Stimulated activated CD8-positive, alpha-beta memory T cell treated with anti-CD3 and anti-CD28 coated beads, Interleukin-4, amount 100 ng/mL, for 4 hours (primary cell): ENCODE data around the gene CD164L2.

ENCODE experiments used
- DNase-seq, 2 donors: peaks; one replicate each; pipeline ENCODE4 v3.0.0-alpha.2; 2020; ENCODE audit warnings: low read depth in 2 of 2, low spot score in 1 of 2

The CD164L2 gene

GRCh38 chr1:27349784-27350662 is 33.1 kb downstream of the CD164L2 start:
- DNase-seq, result no peak

DNA sequence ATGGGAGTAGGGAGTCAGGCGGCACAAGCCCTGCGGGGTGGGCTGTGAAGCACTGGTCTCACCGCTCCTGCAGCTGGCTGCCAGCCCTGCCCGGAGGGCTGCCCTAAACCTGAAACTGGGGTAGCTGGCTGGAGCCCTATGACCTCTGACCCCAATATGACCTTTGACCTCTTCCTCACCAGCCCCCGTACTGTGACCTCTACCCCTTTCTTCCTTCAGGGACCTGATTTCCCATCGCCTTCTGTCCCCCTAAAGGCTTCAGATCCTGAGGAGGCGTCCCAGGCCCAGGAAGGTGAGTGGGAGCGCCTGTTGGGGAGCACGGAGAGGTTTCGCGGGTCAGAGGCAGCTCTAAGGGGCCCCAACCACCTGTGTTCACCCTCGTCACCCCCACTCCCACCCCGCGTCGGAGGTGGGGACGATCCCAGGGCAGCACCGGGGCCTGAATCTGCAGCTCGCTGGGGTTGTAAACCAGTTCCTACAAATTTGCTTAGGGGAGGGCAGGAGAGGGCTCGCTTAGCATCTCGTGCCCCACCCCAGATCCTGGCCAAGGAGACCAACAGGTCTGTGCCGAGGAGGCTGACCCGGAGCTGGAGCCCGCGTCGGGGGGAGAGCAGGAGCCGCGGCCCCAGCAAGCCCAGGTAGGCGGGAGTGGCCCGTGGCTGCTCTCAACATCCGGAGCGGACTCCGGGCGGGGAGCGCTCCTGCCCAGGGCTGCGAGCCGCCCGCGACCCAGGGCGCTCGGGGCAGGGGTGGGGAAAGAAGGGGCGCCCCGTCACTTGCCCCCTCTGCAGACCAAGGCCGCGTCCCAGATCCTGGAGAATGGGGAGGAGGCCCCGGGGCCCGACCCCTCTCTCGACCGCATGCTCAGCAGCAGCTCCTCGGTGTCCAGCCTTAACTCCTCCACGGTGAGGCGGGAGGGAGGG is 34.0 kb downstream of the CD164L2 start:
- no peak for DNase-seq

- DNase-seq, result no peak
Observed at GRCh38 chr1:27346991-27347624, 36.0 kb downstream of the CD164L2 start.

DNA sequence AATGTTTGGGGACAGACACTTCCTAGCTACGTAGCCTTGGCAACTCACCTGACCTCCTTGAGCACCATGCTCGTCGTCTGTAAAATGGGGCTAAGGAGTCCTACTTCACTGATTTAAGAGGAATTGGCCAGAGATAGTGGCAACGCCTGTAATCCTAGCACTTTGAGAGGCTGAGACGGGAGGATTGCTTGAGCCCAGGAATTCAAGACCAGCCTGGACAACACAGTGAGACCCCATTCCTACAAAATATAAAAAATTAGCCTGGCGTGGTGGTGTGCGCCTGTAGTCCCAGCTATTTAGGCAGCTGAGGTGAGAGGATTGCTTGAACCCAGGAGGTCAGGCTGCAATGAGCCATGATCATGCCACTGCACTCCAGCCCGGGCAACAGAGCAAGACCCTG is 36.8 kb downstream of the CD164L2 start:
- no peak for DNase-seq

DNA sequence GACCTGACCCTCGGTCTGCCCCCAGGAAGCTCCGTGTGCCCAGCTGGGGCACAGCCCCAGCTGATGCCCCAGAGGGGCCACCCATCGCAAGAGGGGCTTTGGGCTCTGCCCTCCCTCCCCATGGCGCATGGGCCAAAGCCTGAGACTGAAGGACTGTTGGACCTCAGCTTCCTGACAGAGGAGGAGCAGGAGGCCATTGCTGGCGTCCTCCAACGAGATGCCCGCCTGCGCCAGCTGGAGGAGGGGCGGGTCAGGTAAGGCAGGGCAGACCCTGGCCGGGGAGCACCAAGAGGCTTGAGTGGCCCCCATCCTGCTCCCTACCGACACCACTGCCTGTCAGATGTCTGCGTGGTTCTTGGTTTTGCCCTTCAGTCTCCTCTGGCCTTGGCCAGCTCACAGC is 37.9 kb downstream of the CD164L2 start:
- DNase-seq, result no peak

DNA sequence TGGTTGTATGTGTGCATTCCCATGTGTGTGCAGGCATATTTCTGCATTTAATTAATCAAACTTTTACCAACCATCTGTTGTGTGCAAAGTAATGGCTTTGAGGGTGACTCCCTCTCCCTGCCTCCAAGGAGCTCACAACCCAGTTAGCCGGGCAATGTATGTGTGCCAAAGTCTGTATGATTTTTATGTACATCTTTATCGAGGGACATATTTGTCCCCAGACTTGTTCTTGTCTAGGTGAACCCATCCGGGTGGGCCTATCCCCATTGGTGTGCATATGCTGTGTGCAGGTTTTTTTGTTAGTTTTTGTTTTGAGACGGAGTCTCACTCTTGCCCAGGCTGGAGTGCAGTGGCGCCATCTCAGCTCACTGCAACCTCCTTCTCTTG is 39.5 kb downstream of the CD164L2 start:
- no peak for DNase-seq

- peak; percentile 53 to 76 for DNase-seq
Observed at GRCh38 chr1:27342778-27343638, 40.1 kb downstream of the CD164L2 start.

DNA sequence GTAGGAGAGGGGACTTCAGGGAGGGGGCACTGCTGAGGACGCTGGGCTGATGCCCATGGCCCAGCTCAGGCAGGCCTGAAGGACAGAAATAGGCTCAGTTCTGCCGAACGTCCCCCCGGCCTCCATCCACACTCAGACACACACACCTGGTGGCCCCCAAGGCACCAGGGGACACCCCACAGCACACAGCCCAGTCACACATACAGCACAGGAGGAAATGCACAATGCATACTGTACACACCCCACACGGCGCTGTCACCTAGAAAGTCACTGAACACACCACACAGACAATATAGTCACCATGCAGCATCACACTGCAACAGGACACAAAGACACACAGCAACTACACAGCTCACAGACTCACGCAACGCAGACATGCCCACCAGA is 40.7 kb downstream of the CD164L2 start:
- no peak for DNase-seq

- peak in 1 of 2 donors; percentile 38 for DNase-seq
Observed at GRCh38 chr1:27341525-27342252, 41.4 kb downstream of the CD164L2 start, which contains the start of gene SYTL1. Gene SYTL1 (plus strand): TSS chr1:27342022. CDS start chr1:27345335, 3,313 bp downstream.

- DNase-seq, result no peak
Observed at GRCh38 chr1:27339213-27339612, 43.9 kb downstream of the CD164L2 start.

GRCh38 chr1:27338751-27339150 is 44.4 kb downstream of the CD164L2 start:
- DNase-seq, result no peak

DNA sequence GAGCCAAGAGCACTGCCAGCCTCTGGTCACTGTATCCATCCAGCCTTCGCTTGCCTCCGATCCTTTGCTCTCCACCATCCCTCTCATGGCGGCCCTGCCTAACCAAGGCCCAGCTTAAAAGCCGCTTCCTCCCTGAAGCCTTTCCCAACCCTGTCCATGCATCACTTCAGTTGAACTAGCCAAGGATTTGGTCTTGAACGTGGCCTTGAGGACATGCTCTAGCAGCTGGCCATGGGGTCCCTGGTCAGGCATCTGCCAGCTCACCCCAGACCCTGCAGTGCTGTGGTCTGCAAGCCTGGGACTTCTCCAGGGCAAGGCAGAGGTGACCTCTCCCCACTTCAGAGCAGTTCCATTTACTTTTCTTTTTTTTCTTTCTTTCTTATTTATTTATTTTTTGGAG is 46.4 kb downstream of the CD164L2 start:
- DNase-seq, result no peak

GRCh38 chr1:27335506-27336422 is 47.4 kb downstream of the CD164L2 start:
- DNase-seq, result no peak

- no peak for DNase-seq
Observed at GRCh38 chr1:27333717-27334279, 49.3 kb downstream of the CD164L2 start.

DNA sequence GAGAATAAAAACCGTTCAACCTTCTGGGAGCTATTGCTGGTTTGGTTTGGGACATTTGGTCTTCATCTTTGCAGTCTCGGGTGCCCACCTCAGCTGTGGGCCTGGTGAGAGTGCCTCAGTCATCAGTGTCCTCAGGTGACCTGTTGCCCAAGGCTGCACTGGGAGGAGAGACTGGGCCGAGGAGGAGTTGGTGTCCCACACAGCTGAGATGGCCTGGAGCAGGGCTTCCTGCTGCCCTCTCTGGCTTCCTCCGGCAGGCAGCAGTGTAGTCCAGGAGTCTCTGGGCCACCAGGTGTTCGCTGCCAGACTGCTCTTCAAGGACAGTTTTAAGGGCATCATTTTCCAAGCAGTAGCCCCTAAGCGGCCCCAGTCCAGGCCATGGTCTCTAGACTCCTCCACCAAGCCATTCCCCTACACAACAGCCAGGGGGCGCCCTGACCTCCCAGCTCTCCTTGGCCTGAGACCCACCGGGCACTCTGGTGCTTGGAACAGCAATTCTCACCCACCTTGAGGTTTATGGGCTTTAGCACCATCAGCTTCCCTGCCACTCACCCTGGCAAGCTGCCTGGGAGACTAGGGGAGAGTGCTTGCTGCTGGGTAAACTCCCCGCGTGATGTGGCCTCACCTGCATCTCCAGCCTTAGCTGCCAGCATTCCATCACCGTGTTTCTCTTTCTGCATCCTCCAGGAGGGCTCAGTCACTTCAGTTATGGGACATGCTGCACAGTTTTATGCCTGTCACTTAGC is 50.4 kb downstream of the CD164L2 start:
- peak in 1 of 2 donors; percentile 17 for DNase-seq

DNA sequence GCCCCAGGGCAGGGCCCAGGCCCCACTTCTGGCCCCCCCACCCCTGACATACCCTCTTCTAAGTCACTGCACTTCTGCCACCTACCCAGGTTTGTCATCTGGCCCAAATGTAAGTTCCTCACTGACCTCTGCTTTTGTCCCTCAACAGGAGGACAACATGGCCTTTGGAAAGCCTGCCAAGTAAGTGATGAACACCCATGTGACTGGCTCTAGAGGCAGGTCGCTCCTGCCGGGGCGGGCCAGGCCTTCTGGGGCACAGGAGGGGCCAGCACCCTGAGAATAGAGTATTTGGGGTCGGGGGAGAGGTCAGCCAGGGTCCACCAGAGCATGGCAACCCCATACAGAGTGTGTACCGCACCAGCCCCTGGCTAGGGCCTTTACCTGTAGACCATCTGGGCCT is 51.2 kb downstream of the CD164L2 start:
- no peak for DNase-seq

DNA sequence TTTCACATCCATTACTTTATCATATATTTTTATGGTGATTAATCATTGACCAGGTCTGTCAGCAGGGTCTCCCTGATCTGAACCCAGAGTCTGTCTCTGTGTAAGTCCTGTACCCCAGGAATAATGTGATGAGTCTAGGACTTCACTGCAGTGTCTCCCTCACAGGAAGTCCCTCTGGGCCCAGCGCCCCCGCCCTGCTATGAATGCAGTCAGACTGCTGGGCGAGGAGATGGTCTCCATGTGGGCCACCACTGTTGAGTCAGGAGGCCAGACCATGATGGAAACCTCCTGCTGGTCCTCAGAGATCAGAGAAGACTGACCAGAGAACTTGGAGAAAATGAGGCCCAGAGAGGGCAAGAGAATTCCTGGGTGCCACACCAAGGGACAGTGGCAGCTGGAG is 51.7 kb downstream of the CD164L2 start:
- no peak for DNase-seq

DNA sequence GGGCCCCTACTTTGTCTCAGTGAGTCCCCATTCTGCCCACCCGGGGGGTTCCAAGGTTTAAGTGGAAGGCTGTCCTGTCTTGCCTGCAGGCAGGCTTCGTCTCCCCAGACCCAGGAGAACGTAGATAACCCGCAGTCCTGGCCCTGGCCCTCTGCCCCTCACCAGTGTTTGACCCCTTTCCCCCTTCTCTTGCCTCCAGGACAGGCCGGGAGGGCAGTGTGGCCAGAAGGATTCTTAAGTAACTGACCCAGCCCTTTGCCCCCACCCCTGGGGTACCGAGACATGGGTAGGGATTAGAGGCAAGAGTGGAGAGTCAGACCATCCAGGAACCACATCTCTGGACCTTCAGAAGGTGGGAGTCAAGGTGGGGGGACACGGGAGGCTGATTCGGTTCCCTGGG is 52.3 kb downstream of the CD164L2 start:
- DNase-seq, result no peak
